ENCODE data around the gene SF3B5. TPM values are rescaled to one million over a fixed set of nuclear protein-coding genes. Genes with fewer than 3 reads are reported as not detected.

Gene SF3B5
- total RNA-seq, 4 donors from 2014 or later, result 168 to 188 (median 186) TPM

DNA sequence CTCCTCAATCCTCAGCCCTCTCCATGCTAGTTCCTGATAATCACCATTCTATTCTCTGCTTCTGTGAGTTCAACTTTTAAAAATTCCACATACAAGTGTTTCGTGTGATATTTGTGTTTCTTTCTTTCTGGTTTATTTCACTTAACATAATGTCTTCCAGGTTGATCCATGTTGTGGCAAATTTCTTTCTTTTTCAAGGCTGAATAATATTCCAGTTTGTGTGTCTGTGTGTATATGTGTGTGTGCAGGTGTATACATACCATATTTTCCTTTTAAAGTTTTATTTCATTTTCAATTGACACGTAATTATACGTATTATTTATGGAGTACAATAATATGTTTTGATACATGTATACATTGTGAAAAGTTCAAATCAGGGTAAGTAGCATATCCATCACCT is 19.8 kb upstream of the SF3B5 start:
- DNase-seq, result no peak
- in situ Hi-C loops (cut with MboI; ENCODE audit: low sequenced_read_pairs in 4 of 4), result no loop called here

DNA sequence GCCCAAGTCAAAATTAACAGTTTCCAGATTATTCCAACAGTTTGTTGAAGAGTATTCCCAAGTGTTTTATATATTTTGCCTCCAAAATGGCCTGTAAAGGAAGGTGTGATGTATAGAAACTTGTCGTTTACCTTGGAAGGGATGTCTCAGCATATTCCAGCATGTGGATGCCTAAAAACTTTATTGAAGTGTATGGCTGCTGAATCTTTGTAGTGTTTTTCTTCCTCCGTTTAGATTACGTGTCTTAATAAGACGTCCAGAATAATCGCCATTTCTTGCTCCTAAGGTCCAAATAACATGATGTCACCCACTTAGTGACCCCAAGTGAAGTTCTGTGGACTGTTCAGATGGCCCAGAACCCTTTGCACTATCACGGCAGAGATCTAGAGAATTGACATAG is 18.0 kb upstream of the SF3B5 start:
- Histone ChIP-seq H3K9me3 (no peaks in the 10 kb centered on the region), H3K4me3 (no peak overlapping the region), H3K4me1 (no peaks in the 10 kb centered on the region), H3K36me3 (no peaks in the 10 kb centered on the region), H3K27ac (no peak overlapping the region), H3K27me3 (no peaks in the 10 kb centered on the region)
- TF ChIP-seq POLR2A (IDR thresholded peaks at IDR 0.05), result no peak
- TF ChIP-seq, protein P1, sequence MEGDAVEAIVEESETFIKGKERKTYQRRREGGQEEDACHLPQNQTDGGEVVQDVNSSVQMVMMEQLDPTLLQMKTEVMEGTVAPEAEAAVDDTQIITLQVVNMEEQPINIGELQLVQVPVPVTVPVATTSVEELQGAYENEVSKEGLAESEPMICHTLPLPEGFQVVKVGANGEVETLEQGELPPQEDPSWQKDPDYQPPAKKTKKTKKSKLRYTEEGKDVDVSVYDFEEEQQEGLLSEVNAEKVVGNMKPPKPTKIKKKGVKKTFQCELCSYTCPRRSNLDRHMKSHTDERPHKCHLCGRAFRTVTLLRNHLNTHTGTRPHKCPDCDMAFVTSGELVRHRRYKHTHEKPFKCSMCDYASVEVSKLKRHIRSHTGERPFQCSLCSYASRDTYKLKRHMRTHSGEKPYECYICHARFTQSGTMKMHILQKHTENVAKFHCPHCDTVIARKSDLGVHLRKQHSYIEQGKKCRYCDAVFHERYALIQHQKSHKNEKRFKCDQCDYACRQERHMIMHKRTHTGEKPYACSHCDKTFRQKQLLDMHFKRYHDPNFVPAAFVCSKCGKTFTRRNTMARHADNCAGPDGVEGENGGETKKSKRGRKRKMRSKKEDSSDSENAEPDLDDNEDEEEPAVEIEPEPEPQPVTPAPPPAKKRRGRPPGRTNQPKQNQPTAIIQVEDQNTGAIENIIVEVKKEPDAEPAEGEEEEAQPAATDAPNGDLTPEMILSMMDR (IDR thresholded peaks at IDR 0.05 in 4 of 5, conservative IDR thresholded peaks at IDR 0.05 in 1 of 5), result no peak
- DNase-seq, result no peak
- in situ Hi-C loops (cut with MboI; ENCODE audit: low sequenced_read_pairs in 4 of 4), result no loop called here
- intact Hi-C loops (cut with DNase I; ENCODE audit: low total_unique reads), result no loop called here
- no peak for ATAC-seq

More for the DNA sequence above, 19.8 kb upstream of the SF3B5 start:
- ATAC-seq, result no peak
- Histone ChIP-seq H3K27ac (no peak overlapping the region), H3K4me1 (no peaks in the 10 kb centered on the region), H3K9me3 (no peaks in the 10 kb centered on the region), H3K36me3 (no peaks in the 10 kb centered on the region), H3K27me3 (no peaks in the 10 kb centered on the region), H3K4me3 (no peak overlapping the region)
- intact Hi-C loops (cut with DNase I; ENCODE audit: low total_unique reads), result no loop called here
- TF ChIP-seq, protein P1 (IDR thresholded peaks at IDR 0.05 in 4 of 5, conservative IDR thresholded peaks at IDR 0.05 in 1 of 5), result no peak
- TF ChIP-seq POLR2A (IDR thresholded peaks at IDR 0.05), result no peak

DNA sequence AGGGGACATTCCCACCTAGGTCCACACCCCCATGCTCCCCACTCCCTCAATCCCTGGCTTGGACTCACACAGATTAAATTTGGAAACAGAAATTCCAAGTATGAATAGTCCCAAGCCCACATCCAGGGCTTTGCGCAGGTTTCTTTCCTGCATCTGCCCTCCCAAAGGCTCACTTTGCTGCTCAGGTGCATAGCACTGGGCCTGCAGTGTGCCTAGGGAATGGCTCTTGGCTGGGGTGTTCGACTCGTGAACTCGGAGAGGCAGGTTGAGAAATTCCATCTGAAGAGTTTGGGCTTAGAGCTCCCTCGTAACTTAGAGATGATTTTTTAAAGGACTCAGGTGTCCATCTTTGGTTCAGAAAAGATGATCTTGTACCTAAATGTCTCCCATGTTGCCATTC is 14.8 kb upstream of the SF3B5 start:
- in situ Hi-C loops (cut with MboI; ENCODE audit: low sequenced_read_pairs in 4 of 4), result no loop called here
- DNase-seq, result no peak
- no peak for ATAC-seq
- no peak overlapping the region for H3K27ac ChIP-seq
- no peaks in the 10 kb centered on the region for H3K36me3 ChIP-seq
- no peaks in the 10 kb centered on the region for H3K4me1 ChIP-seq
- no peaks in the 10 kb centered on the region for H3K9me3 ChIP-seq
- H3K4me3 ChIP-seq, result no peak overlapping the region
- H3K27me3 ChIP-seq, result no peaks in the 10 kb centered on the region
- intact Hi-C loops (cut with DNase I; ENCODE audit: low total_unique reads), result no loop called here
- TF ChIP-seq, protein P1 (IDR thresholded peaks at IDR 0.05 in 4 of 5, conservative IDR thresholded peaks at IDR 0.05 in 1 of 5), result no peak
- TF ChIP-seq POLR2A (IDR thresholded peaks at IDR 0.05), result no peak

DNA sequence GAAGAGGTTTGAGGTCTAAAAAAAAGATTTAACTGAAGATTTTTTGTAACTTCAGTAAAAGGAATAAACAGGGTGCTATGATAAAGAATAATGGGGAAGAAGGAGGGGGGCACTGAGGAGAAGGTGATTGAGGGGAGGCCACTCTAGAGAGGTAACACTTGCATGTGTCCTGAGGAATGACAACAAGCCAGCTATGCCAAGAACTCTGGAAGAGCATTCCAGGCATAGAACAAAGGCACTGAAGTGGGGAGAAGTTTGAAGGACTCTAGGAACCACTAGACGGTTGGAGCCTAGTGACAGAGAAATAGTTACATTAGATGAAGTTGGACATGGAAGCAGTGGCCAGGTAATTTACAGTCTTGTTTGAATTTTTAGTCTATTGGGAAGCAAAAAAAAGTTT is 10.8 kb upstream of the SF3B5 start:
- Histone ChIP-seq H3K4me1 (no peaks in the 10 kb centered on the region), H3K36me3 (no peaks in the 10 kb centered on the region), H3K27ac (no peak overlapping the region), H3K4me3 (no peak overlapping the region), H3K9me3 (no peaks in the 10 kb centered on the region), H3K27me3 (no peaks in the 10 kb centered on the region)
- in situ Hi-C loops (cut with MboI; ENCODE audit: low sequenced_read_pairs in 4 of 4) (loop anchor here in 2 of 4 donors (5.0 to 10.0 kb wide), 3 partner anchors 109 to 379 kb away; no protein-coding TSS in a partner anchor), intact Hi-C loops (cut with DNase I; ENCODE audit: low total_unique reads) (loop anchor here (5.0 kb wide), 1 partner anchor 41 kb away; no protein-coding TSS in a partner anchor)
- ATAC-seq, result no peak
- no peak for DNase-seq
- TF ChIP-seq, protein P1 (IDR thresholded peaks at IDR 0.05 in 4 of 5, conservative IDR thresholded peaks at IDR 0.05 in 1 of 5), result no peak
- TF ChIP-seq POLR2A (IDR thresholded peaks at IDR 0.05), result no peak
